DMS114 treated with DMSO at 0.1 percent for 48 hours (cell line): ENCODE measurements around the gene GALNT1.
"Not testable (repeated sequence)": the region's sequence is repeated elsewhere in the genome, so short reads cannot be mapped to it uniquely, and the experiment has no call there.

Source experiments
- DNase-seq: peaks from one replicate; lab custom pipeline; 2025; ENCODE audit not compliant: unreplicated experiment; lab: John Stamatoyannopoulos, UW

Gene GALNT1

DNA sequence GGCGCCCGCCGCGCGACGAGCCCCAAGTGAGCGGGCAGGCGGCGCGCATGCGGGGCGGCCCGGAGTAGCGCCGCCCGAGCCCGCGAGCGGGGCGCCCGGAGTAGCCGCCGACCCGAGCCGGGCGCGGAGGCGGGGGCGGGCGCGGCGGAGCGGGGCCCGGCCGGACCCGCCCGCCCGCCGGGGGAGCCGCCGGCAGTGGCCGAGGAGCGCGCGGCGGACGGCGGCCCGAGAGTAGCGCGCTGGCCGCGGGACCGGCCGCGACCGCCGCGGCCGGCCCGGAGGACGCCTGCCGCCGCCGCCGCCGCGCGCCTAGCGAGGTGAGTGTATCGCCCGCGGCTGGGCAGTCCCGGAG is at the start of gene GALNT1:
GALNT1 (plus strand) TSS at position 195 of the 352 bp plus-strand sequence. CDS start 72,923 bp downstream, outside the sequence.
- DNase-seq: no peak

DNA sequence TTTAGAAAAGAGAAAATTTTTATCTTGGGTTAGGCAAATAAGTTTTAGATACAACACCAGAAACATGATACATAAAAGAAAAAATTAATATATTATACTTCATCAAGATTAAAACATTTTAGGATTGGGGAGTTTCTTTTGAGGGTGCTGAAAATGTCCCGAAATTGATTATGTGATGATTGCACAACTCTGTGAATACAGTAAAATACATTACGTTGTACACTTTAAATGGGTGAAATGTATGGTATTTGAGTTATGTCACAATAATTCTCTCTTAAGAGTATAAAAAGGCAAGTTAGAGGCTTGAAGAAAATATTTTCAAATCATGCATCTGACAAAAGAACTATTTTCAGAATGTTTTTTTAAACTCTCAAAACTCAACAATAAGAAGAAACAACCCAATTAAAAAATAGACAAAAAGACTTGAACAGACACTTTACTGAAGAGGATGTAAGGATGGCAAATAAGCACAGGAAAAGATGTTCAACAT is 47.6 kb upstream of the GALNT1 start:
- DNase-seq: no peak

- DNase-seq: no peak
These were observed 46.2 kb upstream of the GALNT1 start for GRCh38 chr18:35535297-35535696.

- DNase-seq: no peak
These were observed 39.2 kb upstream of the GALNT1 start for GRCh38 chr18:35542356-35542755.

- no peak for DNase-seq
These were observed 34.4 kb upstream of the GALNT1 start for GRCh38 chr18:35547008-35547605.

DNA sequence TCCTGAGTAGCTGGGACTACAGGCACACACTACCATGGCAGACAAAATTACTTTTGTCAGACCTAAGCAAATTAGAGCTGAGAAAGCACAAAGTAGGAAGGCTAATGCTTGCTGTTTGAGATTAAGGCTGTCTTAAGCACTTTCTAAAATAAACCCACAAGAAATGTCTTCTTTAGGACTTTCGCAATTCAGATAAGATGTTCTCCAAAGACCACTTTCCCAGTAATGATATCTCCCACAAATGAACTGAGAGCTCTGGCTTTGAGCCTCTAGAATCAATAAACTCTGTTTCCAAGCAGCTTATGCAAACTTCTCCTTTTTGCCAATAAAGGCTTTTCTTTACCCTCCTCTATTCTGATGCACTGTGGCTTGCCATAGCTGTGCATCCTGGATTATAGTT is 32.0 kb upstream of the GALNT1 start:
- DNase-seq: no peak

DNA sequence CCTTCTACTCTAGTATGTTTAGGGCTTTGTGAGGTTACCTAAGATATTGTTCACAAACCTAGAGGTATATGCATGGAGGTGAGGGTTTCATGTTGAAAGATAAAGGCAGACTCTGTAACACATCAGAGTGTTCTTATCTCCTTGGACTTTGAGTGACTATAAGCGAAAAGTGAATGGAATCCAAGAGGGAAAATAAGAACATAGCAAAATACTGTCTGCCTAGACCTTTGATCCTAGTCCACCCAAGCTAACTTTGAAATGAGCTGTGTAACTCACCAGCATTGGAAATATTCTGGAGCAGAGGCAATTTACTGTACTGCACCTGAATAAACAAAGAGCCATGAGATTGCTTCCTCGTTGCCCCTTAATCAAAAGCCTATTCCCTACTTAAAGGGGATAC is 28.2 kb upstream of the GALNT1 start:
- DNase-seq: no peak

DNA sequence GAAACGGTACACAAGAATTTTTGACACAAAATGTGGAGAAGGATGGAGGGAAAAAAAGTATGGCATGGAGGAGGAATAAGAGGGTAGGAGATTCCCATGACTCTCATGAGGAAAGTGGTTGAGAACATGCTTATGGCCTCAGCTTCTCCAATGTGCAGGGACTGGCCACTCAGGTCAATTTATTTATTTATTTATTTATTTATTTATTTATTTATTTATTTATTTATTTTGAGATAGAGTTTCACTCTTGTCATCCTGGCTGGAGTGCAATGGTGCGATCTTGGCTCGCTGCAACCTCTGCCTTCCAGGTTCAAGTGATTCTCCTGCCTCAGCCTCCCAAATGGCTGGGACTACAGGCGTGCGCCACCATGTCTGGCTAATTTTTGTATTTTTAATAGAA is 26.0 kb upstream of the GALNT1 start:
- not testable (repeated sequence) for DNase-seq

DNA sequence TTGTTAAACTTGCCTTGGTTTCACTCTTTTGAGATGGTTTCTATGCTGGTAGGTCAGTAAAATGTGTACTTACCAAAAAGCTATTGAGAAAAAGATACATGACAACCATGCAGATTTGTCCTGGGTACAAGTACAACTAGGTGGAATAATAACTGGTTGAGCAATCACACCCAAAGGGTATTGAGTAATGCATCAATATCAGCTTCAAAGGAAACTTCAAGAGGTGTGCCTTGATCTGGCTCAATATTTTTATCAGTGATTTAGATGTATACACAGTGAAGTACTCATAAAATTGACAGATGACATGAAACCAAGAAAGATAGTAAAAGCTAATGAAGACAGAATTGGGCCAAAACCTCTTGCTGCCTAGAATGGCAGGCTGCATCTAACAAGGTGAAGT is 21.7 kb upstream of the GALNT1 start:
- DNase-seq: no peak

DNA sequence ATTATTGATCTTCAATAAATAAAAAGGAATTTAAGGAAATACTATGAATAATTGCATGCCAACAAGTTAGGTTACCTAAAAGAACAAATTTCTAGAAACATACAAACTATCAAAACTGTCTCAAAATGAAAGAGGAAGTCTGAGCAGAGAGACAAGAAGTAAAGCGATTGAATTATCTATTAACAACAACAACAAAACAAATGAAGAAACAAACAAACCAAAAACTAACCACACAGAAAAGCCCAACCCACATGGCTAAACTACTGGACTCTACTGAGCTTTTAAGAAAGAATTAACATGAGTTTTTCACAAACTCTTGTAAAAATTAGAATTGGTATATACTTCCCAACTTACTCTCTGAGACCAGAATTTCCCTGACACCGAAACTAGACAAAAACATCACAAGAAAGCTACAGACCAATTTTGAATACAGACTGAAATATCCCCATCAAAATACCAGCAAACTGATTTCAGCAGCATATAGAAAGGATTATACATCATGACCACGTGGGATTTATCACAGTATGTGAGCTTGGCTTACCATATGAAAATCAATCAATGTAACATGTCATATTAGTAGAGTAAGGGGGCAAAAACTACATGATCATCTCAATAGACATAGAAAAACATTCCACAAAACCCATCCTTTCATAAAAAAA is 16.6 kb upstream of the GALNT1 start:
- DNase-seq: no peak

GRCh38 chr18:35566019-35566418 is 15.5 kb upstream of the GALNT1 start:
- DNase-seq: no peak

DNA sequence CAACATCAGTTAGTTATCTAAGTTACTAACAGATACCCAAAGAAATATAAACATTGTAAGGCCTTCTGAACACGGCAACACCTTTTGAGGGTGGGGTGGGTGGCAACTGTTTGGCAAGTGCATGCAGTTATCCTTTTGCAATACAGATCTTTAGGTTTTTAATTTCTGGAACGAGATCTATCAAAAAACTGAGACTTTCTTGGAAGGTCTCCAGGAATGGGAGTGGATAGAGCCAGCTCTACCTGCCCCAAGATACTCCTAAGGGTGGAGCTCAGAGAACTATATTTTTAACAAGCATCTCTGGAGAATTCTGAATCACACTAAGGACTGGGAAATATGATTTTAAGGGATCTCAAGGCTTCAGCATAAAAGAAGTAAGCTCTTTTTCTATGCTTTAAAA is 11.4 kb upstream of the GALNT1 start:
- no peak for DNase-seq

- DNase-seq: no peak
These were observed 10.4 kb upstream of the GALNT1 start for GRCh38 chr18:35571138-35571537.

DNA sequence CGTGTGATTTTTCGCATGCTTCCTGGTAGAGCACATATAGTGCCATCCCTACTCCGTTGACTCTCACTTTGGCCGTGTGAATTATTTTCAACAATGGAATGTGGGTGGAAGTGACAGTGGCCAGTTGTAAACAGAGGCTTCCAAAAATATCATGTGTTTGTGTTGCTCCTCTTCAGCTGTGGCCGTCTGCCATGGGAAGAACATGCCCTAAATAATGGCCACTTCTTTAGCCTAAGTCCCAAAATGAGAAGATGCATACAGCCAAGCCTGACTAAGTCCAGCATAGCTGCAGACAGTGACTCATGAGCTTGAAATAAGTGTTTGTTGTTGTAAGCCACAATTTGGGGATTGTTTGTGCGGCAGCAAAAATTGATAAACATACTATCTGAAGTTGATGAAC is 8.9 kb upstream of the GALNT1 start:
- DNase-seq: no peak

DNA sequence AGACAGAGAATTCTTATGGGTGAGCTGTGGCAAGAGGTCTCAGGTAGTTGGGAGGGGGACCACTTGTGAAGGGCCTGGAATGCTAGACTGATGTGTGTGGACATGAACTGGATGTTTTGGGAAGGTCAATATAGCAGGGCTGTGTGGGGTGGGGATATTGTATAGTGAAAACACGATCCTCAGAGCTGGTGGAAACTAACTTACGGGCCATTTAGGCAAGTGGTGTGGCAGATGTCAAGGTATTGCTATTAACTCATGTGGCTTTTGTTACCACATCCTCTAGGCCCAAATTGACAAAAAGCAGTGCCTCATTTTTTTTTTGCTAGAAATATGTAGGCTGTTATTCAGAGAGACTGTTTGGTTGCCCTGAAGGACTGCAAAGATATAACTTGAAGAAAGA is 8.0 kb upstream of the GALNT1 start:
- DNase-seq: no peak

DNA sequence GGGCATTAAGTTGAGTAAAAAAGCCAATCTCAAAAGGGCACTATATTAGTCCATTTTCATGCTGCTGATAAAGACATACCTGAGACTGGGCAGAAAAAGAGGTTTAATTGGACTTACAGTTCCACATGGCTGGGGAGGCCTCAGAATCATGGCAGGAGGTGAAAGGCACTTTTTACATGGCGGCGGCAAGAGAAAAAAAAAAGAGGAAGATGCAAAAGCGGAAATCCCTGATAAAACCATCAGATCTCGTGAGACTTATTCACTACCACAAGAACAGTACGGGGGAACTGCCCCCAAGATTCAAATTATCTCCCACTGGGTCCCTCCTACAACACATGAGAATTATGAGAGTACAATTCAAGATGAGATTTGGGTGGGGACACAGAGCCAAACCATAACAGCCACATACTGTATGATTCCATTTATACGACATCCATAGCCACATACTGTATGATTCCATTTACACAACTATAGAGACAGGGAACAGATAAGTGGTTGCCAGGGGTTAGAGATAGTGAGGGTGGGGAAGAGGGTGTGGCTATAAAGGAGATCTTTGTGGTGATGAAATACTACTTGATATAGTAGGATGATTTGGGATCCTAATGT is 5.2 kb upstream of the GALNT1 start:
- not testable (repeated sequence) for DNase-seq

- no peak for DNase-seq
These were observed 4.3 kb upstream of the GALNT1 start for GRCh38 chr18:35577045-35577848.

- no peak for DNase-seq
These were observed 3.1 kb upstream of the GALNT1 start for GRCh38 chr18:35578481-35578880.

- no peak for DNase-seq
These were observed 2.6 kb upstream of the GALNT1 start for GRCh38 chr18:35578936-35579335.

DNA sequence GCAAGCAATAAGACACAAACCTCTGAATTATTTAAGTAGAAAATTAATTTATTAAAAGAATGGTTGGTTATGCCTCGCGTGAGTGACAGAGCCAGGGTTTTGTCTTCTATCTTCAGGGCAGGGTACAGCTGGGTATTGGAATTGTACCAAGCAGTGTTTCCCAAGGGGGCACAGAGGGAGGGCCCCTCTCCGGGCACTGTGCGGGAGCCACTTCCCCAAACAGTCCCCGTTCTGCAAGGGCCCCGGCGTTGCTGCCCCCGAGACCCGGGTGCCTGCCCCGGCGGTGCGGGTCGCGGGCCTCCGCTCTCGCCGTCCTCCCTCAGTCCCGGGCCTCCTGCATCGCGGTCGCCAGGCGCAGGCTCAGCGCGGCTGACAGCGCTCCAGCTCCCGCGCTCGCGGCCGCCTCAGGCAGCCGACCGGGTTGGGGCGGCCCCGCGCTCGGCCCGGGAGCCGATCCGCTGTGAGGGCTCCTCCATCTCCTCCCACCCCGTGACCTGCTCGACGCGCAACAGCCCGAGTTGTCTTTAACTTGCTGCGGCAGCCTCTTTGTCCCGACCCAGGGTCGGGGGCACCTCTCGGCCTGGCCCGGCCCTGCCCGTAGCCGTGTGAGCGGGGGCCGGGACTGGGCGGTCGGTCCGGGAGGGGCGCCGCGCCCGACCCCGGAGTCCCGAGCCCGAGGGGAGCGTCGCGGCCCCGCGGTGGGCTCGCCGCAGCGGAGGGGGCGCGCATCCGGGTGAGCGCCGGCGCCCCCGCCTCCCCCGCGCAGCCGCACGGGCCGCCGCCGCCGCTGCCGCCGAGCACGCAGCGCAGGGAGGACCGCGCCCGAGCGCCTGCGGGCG is 620 bp upstream of the GALNT1 start:
- no peak for DNase-seq
